SK-N-MC (cell line): ENCODE results near the gene IGLL5.

Experiments used
- DNase-seq: peaks from one replicate; pipeline ENCODE4 v3.0.0-alpha.2; 2011; ENCODE audit warnings: low read depth, low spot score
- H3K27ac ChIP-seq: fragments of 200-600 bp; sonication (generic); 2 replicates; pipeline ENCODE4 v1.5.1; 2016; ENCODE audit warnings: mixed run types
- H3K36me3 ChIP-seq: fragments of 200-600 bp; sonication (generic); 2 replicates; pipeline ENCODE4 v1.6.1; 2017; ENCODE audit warnings: antibody characterized with exemption, low read length, mixed read lengths; ENCODE audit not compliant: insufficient read depth
- H3K4me3 ChIP-seq: fragments of 200-600 bp; sonication (generic); 2 replicates; pipeline ENCODE4 v1.5.1; 2016
- H3K9ac ChIP-seq: fragments of 200-600 bp; sonication (generic); 2 replicates; pipeline ENCODE4 v1.8.0; 2017; ENCODE audit warnings: mixed run types, mixed read lengths; ENCODE audit not compliant: insufficient read length
- H3K9me3 ChIP-seq: fragments of 200-600 bp; sonication (generic); 2 replicates; pipeline ENCODE4 v1.6.1; 2017; ENCODE audit warnings: low read depth, mild to moderate bottlenecking, antibody characterized with exemption, low read length, moderate library complexity, mixed read lengths
- EZH2 ChIP-seq: fragments of 200-600 bp; sonication (generic); IDR thresholded peaks from one replicate; pipeline ENCODE4 v1.6.1; 2017; ENCODE audit warnings: antibody characterized with exemption
- FOXP2 ChIP-seq: optimal IDR thresholded peaks from 2 replicates; pipeline ENCODE3; 2011; ENCODE audit warnings: mild to moderate bottlenecking, moderate library complexity; ENCODE audit not compliant: insufficient read depth; ENCODE audit errors: extremely low read length, control extremely low read depth
- POLR2AphosphoS5 ChIP-seq: IDR thresholded peaks from 2 replicates; pipeline ENCODE4 v1.6.1; 2012; ENCODE audit warnings: mild to moderate bottlenecking, low read depth, low read length, borderline replicate concordance

The IGLL5 gene

GRCh38 chr22:22942511-22943329 is 55.1 kb downstream of the IGLL5 start:
- no peak overlapping the region for H3K9ac ChIP-seq
- no peaks in the 10 kb centered on the region for H3K9me3 ChIP-seq
- TF ChIP-seq POLR2AphosphoS5 (no peak), FOXP2 (no peak), EZH2 (no peak)
- H3K36me3 ChIP-seq, result no peaks in the 10 kb centered on the region
- no peak overlapping the region for H3K4me3 ChIP-seq
- peak; percentile 39 for DNase-seq
- H3K27ac ChIP-seq, result no peak overlapping the region

- H3K9ac ChIP-seq, result no peak overlapping the region
- no peak overlapping the region for H3K4me3 ChIP-seq
- no peak for TF ChIP-seq EZH2
- no peak for TF ChIP-seq POLR2AphosphoS5
- TF ChIP-seq FOXP2, result no peak
- no peaks in the 10 kb centered on the region for H3K36me3 ChIP-seq
- H3K9me3 ChIP-seq, result no peaks in the 10 kb centered on the region
- no peak overlapping the region for H3K27ac ChIP-seq
- DNase-seq, result no peak
These were observed 56.1 kb downstream of the IGLL5 start for GRCh38 chr22:22943521-22944267.

- TF ChIP-seq EZH2 (no peak), FOXP2 (no peak), POLR2AphosphoS5 (no peak)
- Histone ChIP-seq H3K36me3 (no peaks in the 10 kb centered on the region), H3K27ac (no peak overlapping the region), H3K9ac (no peak overlapping the region), H3K9me3 (no peaks in the 10 kb centered on the region), H3K4me3 (no peak overlapping the region)
- no peak for DNase-seq
These were observed 56.8 kb downstream of the IGLL5 start for GRCh38 chr22:22944268-22944985.

GRCh38 chr22:22945195-22945594 is 57.6 kb downstream of the IGLL5 start:
- Histone ChIP-seq H3K4me3 (no peak overlapping the region), H3K9ac (no peak overlapping the region), H3K36me3 (no peaks in the 10 kb centered on the region), H3K27ac (no peak overlapping the region), H3K9me3 (no peaks in the 10 kb centered on the region)
- no peak for DNase-seq
- no peak for TF ChIP-seq FOXP2
- no peak for TF ChIP-seq POLR2AphosphoS5
- no peak for TF ChIP-seq EZH2
